ENCODE measurements around the gene APBB3.

DNA sequence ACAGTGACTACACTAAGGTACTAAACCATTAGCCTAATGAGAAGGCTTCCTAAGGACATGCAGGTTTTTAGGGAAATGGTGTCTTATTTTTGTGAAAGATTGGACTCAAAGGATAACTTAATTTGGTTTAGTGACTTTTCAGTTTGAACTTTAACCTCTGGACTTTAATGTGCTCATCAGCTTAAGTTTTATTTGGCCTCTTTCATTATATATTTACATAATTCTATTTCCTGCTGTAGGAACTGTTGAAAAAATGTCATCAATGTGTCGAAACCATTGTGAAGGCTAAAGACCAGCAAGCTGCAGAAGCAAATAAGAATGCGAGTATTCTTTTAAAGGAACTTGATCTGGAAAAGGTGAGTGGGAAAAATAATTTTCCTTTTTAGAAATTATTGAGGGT lies 51.3 kb downstream of the APBB3 start:
- no peak for TF ChIP-seq CTCF (IDR thresholded peaks at IDR 0.05)
- TF ChIP-seq EP300 (IDR thresholded peaks at IDR 0.05): no peak

Data from tibial nerve (tissue), 4 donors.